Upper lobe of left lung (tissue), 6 donors: ENCODE measurements around the gene APC2. TPM values are rescaled to one million over a fixed set of nuclear protein-coding genes. Genes with fewer than 3 reads are reported as not detected.
A peak's percentile ranks its signal among the peaks of the same experiment; 100 is the strongest.

Source experiments
- ATAC-seq, 2 donors: fragments of 200-7000 bp; cut with Tn5 transposase; one replicate each; pipeline ENCODE4 v1.9.1; 2022; ENCODE audit warnings: mild to moderate bottlenecking in 2 of 2, moderate library complexity in 2 of 2; ENCODE audit not compliant: low FRiP score in 2 of 2
- DNase-seq, 2 donors: peaks; one replicate each; pipeline ENCODE4 v3.0.0-alpha.2; 2019 to 2020
- H3K27ac ChIP-seq, 4 donors: fragments of 200-600 bp; sonication (generic); one replicate each; pipeline ENCODE4 v1.5.1; 2016 to 2019
- H3K27me3 ChIP-seq, 4 donors: fragments of 200-600 bp; sonication (generic); one replicate each; pipeline ENCODE4 v1.5.1; 2017 to 2019
- H3K36me3 ChIP-seq, 4 donors: fragments of 200-600 bp; sonication (generic); one replicate each; pipeline ENCODE4 v1.5.1; 2016 to 2019
- H3K4me1 ChIP-seq, 4 donors: fragments of 200-600 bp; sonication (generic); one replicate each; pipeline ENCODE4 v1.5.1; 2018 to 2019
- H3K4me3 ChIP-seq, 4 donors: fragments of 200-600 bp; sonication (generic); one replicate each; pipeline ENCODE4 v1.5.1; 2017 to 2019; ENCODE audit warnings: mild to moderate bottlenecking in 2 of 4, moderate library complexity in 1 of 4
- H3K9me3 ChIP-seq, 4 donors: fragments of 200-600 bp; sonication (generic); one replicate each; pipeline ENCODE4 v1.5.1; 2018 to 2019
- CTCF ChIP-seq, 6 experiments: fragments of 450-650 bp in 4 of 6; fragments of 200-600 bp in 2 of 6; sonication (generic) in 2 of 6; IDR thresholded peaks; one replicate each; pipeline ENCODE4 v1.5.1; 2016 to 2019; ENCODE audit warnings: antibody characterized with exemption in 6 of 6
- EP300 ChIP-seq, 4 donors: sonication (generic); formaldehyde crosslinking; IDR thresholded peaks; one replicate each; pipeline ENCODE4 v1.5.1; 2017; ENCODE audit warnings: antibody characterized with exemption in 4 of 4, control low read depth in 2 of 4
- POLR2A ChIP-seq, 4 donors: fragments of 450-650 bp; IDR thresholded peaks; one replicate each; pipeline ENCODE4 v1.5.1; 2016 to 2017; ENCODE audit warnings: antibody characterized with exemption in 4 of 4, mild to moderate bottlenecking in 2 of 4
- POLR2AphosphoS5 ChIP-seq, 2 donors: sonication (generic); formaldehyde crosslinking; IDR thresholded peaks; one replicate each; pipeline ENCODE4 v1.5.1; 2017; ENCODE audit warnings: antibody characterized with exemption in 2 of 2
- WGBS, 2 donors: methylation state at CpG; one replicate each; pipeline ENCODE4 v1.1.5; 2017 to 2018; 5-methylcytosine and 5-hydroxymethylcytosine counted together
- total RNA-seq, 6 donors: library from RNA; depleted of rRNA in 4 of 6; stranded (reverse); fragments of >200 nt in 4 of 6; gene quantifications; one replicate each; pipeline versions ENCODE4 v1.1.0 to v1.2.1, GENCODE V29; 2016 to 2021
- donor health status: DM: no; HTN: no; CAD: no; lungs with moderate emphysema.
- donor health status: DM: no; HTN: yes; CAD: no; lungs with severe emphysema.

Gene APC2
- total RNA-seq, 6 donors from 2014 or later, result 0.06 to 1.0 (median 0.11) TPM; not detected in 1

- WGBS, 2 donors, result 65 to 74% methylated on average over 5 to 8 of the region's 9 CpGs
- Histone ChIP-seq H3K4me1 (peaks cover 3 to 18% (median 7%) of the 10 kb centered on the region in 4 donors), H3K9me3 (no peaks in the 10 kb centered on the region), H3K27me3 (peaks cover 0 to 18% (median 6%) of the 10 kb centered on the region in 4 donors), H3K27ac (no peak overlapping the region), H3K36me3 (no peaks in the 10 kb centered on the region), H3K4me3 (no peak overlapping the region)
- ATAC-seq, result no peak
- TF ChIP-seq CTCF (IDR thresholded peaks at IDR 0.05) (no peak), EP300 (IDR thresholded peaks at IDR 0.05) (no peak), POLR2AphosphoS5 (IDR thresholded peaks at IDR 0.05) (no peak), POLR2A (IDR thresholded peaks at IDR 0.05) (no peak)
- peak in 1 of 2 donors; percentile 10 for DNase-seq
Observed at GRCh38 chr19:1501200-1501595, 51.3 kb downstream of the APC2 start.

GRCh38 chr19:1502433-1503088, 52.6 kb downstream of the APC2 start:
- DNase-seq (no peak), ATAC-seq (no peak)
- Histone ChIP-seq H3K27ac (no peak overlapping the region), H3K27me3 (peaks cover 0 to 15% (median 6%) of the 10 kb centered on the region in 4 donors), H3K9me3 (no peaks in the 10 kb centered on the region), H3K4me1 (peaks cover 6 to 15% (median 9%) of the 10 kb centered on the region in 4 donors), H3K4me3 (no peak overlapping the region), H3K36me3 (no peaks in the 10 kb centered on the region)
- WGBS, 2 donors, result 64 to 65% methylated on average over 14 of the region's 14 CpGs
- TF ChIP-seq POLR2AphosphoS5 (IDR thresholded peaks at IDR 0.05) (no peak), CTCF (IDR thresholded peaks at IDR 0.05) (no peak), EP300 (IDR thresholded peaks at IDR 0.05) (no peak), POLR2A (IDR thresholded peaks at IDR 0.05) (no peak)

GRCh38 chr19:1503089-1503924, 53.4 kb downstream of the APC2 start:
- DNase-seq (peak; percentile 39 to 92), ATAC-seq (peak in 1 of 2 donors; percentile 47)
- 8 to 11% methylated on average over 22 to 41 of the region's 49 CpGs for WGBS, 2 donors
- H3K27me3 ChIP-seq, result peaks cover 0 to 15% (median 6%) of the 10 kb centered on the region in 4 donors
- H3K27ac ChIP-seq, result no peak overlapping the region
- H3K4me1 ChIP-seq, result peaks cover 9 to 23% (median 16%) of the 10 kb centered on the region in 4 donors
- peaks cover 0 to 3% (median 0%) of the 10 kb centered on the region in 4 donors for H3K9me3 ChIP-seq
- H3K36me3 ChIP-seq, result no peaks in the 10 kb centered on the region
- no peak overlapping the region for H3K4me3 ChIP-seq
- peak; percentile 57 to 73 (median 60) for TF ChIP-seq CTCF (IDR thresholded peaks at IDR 0.05)
- TF ChIP-seq POLR2A (IDR thresholded peaks at IDR 0.05), result no peak

- TF ChIP-seq POLR2A (IDR thresholded peaks at IDR 0.05), result no peak
- no peak for TF ChIP-seq POLR2AphosphoS5 (IDR thresholded peaks at IDR 0.05)
- TF ChIP-seq CTCF (IDR thresholded peaks at IDR 0.05), result no peak
- TF ChIP-seq EP300 (IDR thresholded peaks at IDR 0.05), result no peak
- DNase-seq, result no peak
Observed at GRCh38 chr19:1503925-1504773, 54.2 kb downstream of the APC2 start.

More at GRCh38 chr19:1503925-1504773, 54.2 kb downstream of the APC2 start:
- Histone ChIP-seq H3K9me3 (peaks cover 0 to 4% (median 0%) of the 10 kb centered on the region in 4 donors), H3K4me3 (no peak overlapping the region), H3K36me3 (no peaks in the 10 kb centered on the region), H3K27ac (no peak overlapping the region), H3K27me3 (peaks cover 0 to 15% (median 6%) of the 10 kb centered on the region in 4 donors), H3K4me1 (peaks cover 9 to 25% (median 18%) of the 10 kb centered on the region in 4 donors)
- no peak for ATAC-seq
- 45 to 52% methylated on average over 15 to 23 of the region's 23 CpGs for WGBS, 2 donors
